ENCODE data around the gene SIGLEC15.
"Not testable (repeated sequence)": the region's sequence is repeated elsewhere in the genome, so short reads cannot be mapped to it uniquely, and the experiment has no call there.

The SIGLEC15 gene

GRCh38 chr18:45825258-45826044 is at the start of gene SIGLEC15:
Gene SIGLEC15, plus strand, starts transcription at chr18:45825675. Its CDS starts 54 bp downstream, at chr18:45825729.
- no peak for DNase-seq

- no peak for DNase-seq
Measured at GRCh38 chr18:45775743-45776142, 49.7 kb upstream of the SIGLEC15 start.

- peak; percentile 77 for DNase-seq
Measured at GRCh38 chr18:45777393-45777792, 48.1 kb upstream of the SIGLEC15 start.

- no peak for DNase-seq
Measured at GRCh38 chr18:45780568-45780967, 44.9 kb upstream of the SIGLEC15 start.

GRCh38 chr18:45782662-45783061 is 42.8 kb upstream of the SIGLEC15 start:
- DNase-seq = no peak

GRCh38 chr18:45783097-45784075 is 42.1 kb upstream of the SIGLEC15 start:
- DNase-seq = peak; percentile 83

- no peak for DNase-seq
Measured at GRCh38 chr18:45785134-45785533, 40.3 kb upstream of the SIGLEC15 start.

GRCh38 chr18:45786941-45787340 is 38.5 kb upstream of the SIGLEC15 start:
- DNase-seq = no peak

- DNase-seq = no peak
Measured at GRCh38 chr18:45787346-45787745, 38.1 kb upstream of the SIGLEC15 start.

- no peak for DNase-seq
Measured at GRCh38 chr18:45788861-45789260, 36.6 kb upstream of the SIGLEC15 start.

GRCh38 chr18:45792506-45793263 is 32.8 kb upstream of the SIGLEC15 start:
- no peak for DNase-seq

GRCh38 chr18:45793264-45793965 is 32.1 kb upstream of the SIGLEC15 start:
- peak; percentile 99 for DNase-seq

- DNase-seq = no peak
Measured at GRCh38 chr18:45801416-45802004, 24.0 kb upstream of the SIGLEC15 start.

GRCh38 chr18:45802814-45803492 is 22.5 kb upstream of the SIGLEC15 start:
- DNase-seq = peak; percentile 94

GRCh38 chr18:45805551-45805950 is 19.9 kb upstream of the SIGLEC15 start:
- no peak for DNase-seq

- DNase-seq = peak; percentile 42
Measured at GRCh38 chr18:45806226-45806625, 19.2 kb upstream of the SIGLEC15 start.

- not testable (repeated sequence) for DNase-seq
Measured at GRCh38 chr18:45807144-45807543, 18.3 kb upstream of the SIGLEC15 start.

- not testable (repeated sequence) for DNase-seq
Measured at GRCh38 chr18:45814733-45815132, 10.7 kb upstream of the SIGLEC15 start.

GRCh38 chr18:45817543-45817942 is 7.9 kb upstream of the SIGLEC15 start:
- no peak for DNase-seq

GRCh38 chr18:45818765-45819164 is 6.7 kb upstream of the SIGLEC15 start:
- not testable (repeated sequence) for DNase-seq

GRCh38 chr18:45820106-45820745 is 5.2 kb upstream of the SIGLEC15 start:
- DNase-seq = no peak
